H1 (cell line): ENCODE results near the gene FAM186B. TPM values are rescaled to one million over a fixed set of nuclear protein-coding genes. Genes with fewer than 3 reads are reported as not detected.

Experiments used
- CHD1 ChIP-seq: IDR thresholded peaks from 2 replicates; pipeline ENCODE4 v1.6.1; 2012; ENCODE audit warnings: low read depth, low read length, improper control_type of control experiment
- CHD2 ChIP-seq: IDR thresholded peaks from 2 replicates; pipeline ENCODE4 v1.6.1; 2012; ENCODE audit warnings: low read length, improper control_type of control experiment
- EGR1 ChIP-seq: IDR thresholded peaks from 2 replicates; pipeline ENCODE4 v1.6.1; 2011; ENCODE audit warnings: low read depth, low read length, borderline replicate concordance
- JUND ChIP-seq: IDR thresholded peaks from 2 replicates; pipeline ENCODE4 v1.6.1; 2011; ENCODE audit warnings: mild to moderate bottlenecking, improper control_type of control experiment, low read length
- KDM4A ChIP-seq: IDR thresholded peaks from one replicate; pipeline ENCODE4 v1.7.1; 2012; ENCODE audit warnings: low read depth, mild to moderate bottlenecking, moderate library complexity, low read length, inconsistent platforms; ENCODE audit not compliant: severe bottlenecking
- KDM5A ChIP-seq: fragments of 200-600 bp; IDR thresholded peaks from 2 replicates; pipeline ENCODE4 v1.7.1; 2012; ENCODE audit warnings: mild to moderate bottlenecking, low read length, inconsistent platforms, mixed read lengths
- POU5F1 ChIP-seq: IDR thresholded peaks from 2 replicates; pipeline ENCODE4 v1.6.1; 2011; ENCODE audit warnings: low read depth, mild to moderate bottlenecking, low read length, moderate library complexity
- RBBP5 ChIP-seq: IDR thresholded peaks from 2 replicates; pipeline ENCODE4 v1.7.1; 2012; ENCODE audit warnings: low read depth, mild to moderate bottlenecking, inconsistent platforms, low read length, moderate library complexity, borderline replicate concordance
- RNF2 ChIP-seq: fragments of 200-900, 300-1000 bp; sonication (generic); IDR thresholded peaks from 2 replicates; pipeline ENCODE4 v1.7.1; 2016; ENCODE audit warnings: borderline replicate concordance, low read depth, mild to moderate bottlenecking, antibody characterized with exemption, low read length; ENCODE audit not compliant: poor library complexity, severe bottlenecking; ENCODE audit errors: missing control alignments
- SAP30 ChIP-seq: fragments of 300-600 bp; sonication (generic); IDR thresholded peaks from 2 replicates; pipeline ENCODE4 v1.7.1; 2012; ENCODE audit warnings: low read length, moderate library complexity, mild to moderate bottlenecking, inconsistent platforms; ENCODE audit not compliant: insufficient read depth, insufficient replicate concordance
- SIN3A ChIP-seq, 2 experiments: IDR thresholded peaks in 1 of 2; conservative IDR thresholded peaks in 1 of 2; 2 replicates each; pipeline ENCODE4 v1.6.1; 2011 to 2012; ENCODE audit warnings: low read length in 2 of 2, improper control_type of control experiment in 1 of 2, low read depth in 1 of 2, mild to moderate bottlenecking in 1 of 2
- SP1 ChIP-seq: IDR thresholded peaks from 2 replicates; pipeline ENCODE4 v1.6.1; 2011; ENCODE audit warnings: low read depth, low read length
- SP2 ChIP-seq: IDR thresholded peaks from 2 replicates; pipeline ENCODE4 v1.6.1; 2012; ENCODE audit warnings: mild to moderate bottlenecking, low read length, inconsistent platforms
- TAF1 ChIP-seq: IDR thresholded peaks from 2 replicates; pipeline ENCODE4 v1.6.1; 2011; ENCODE audit warnings: mild to moderate bottlenecking, low read depth, low read length
- TBP ChIP-seq: IDR thresholded peaks from 2 replicates; pipeline ENCODE4 v1.6.1; 2011; ENCODE audit warnings: low read depth, low read length, improper control_type of control experiment
- TCF12 ChIP-seq: IDR thresholded peaks from 2 replicates; pipeline ENCODE4 v1.6.1; 2011; ENCODE audit warnings: low read depth, mild to moderate bottlenecking, low read length
- TEAD4 ChIP-seq: IDR thresholded peaks from 2 replicates; pipeline ENCODE4 v1.6.1; 2012; ENCODE audit warnings: low read depth, low read length, inconsistent platforms, mixed read lengths
- YY1 ChIP-seq: IDR thresholded peaks from 2 replicates; pipeline ENCODE4 v1.6.1; 2011; ENCODE audit warnings: low read depth, mild to moderate bottlenecking, low read length
- polyA plus RNA-seq, 7 experiments: library from polyadenylated mRNA; depleted of rRNA in 3 of 7; stranded (reverse) in 5 of 7; unstranded in 2 of 7; fragments of >200 nt in 5 of 7; fragments of 200-250 nt in 2 of 7; gene quantifications; 1 replicate in 5 of 7; 2 replicates in 1 of 7; 4 replicates in 1 of 7; pipeline versions ENCODE4 v1.2.1 to v1.2.3, GENCODE V29; 2011 to 2013; ENCODE audit warnings: missing spikeins in 2 of 7, mixed read lengths in 2 of 7
- total RNA-seq: library from RNA; stranded (reverse); fragmentation: NEBNext Ultra II Directional; extraction: Animal tissue kit (Norgen Biotek cat#: 25700); gene quantifications from 2 replicates; pipeline ENCODE4 v1.2.1, GENCODE V29; 2021
- TF ChIP-seq, protein P1 (sequence below): IDR thresholded peaks from 2 replicates; pipeline ENCODE4 v1.6.1; 2012; ENCODE audit warnings: inconsistent platforms
- TF ChIP-seq, protein P2 (sequence below): IDR thresholded peaks from 2 replicates; pipeline ENCODE4 v1.6.1; 2011; ENCODE audit warnings: low read depth, mild to moderate bottlenecking, low read length; ENCODE audit not compliant: insufficient read depth

Gene FAM186B
- total and polyA plus RNA-seq, 2 of the 8 experiments (the other 6 are each of a cell fraction or from before 2014, with no cell fraction given) = 0.12 to 0.73 TPM

DNA sequence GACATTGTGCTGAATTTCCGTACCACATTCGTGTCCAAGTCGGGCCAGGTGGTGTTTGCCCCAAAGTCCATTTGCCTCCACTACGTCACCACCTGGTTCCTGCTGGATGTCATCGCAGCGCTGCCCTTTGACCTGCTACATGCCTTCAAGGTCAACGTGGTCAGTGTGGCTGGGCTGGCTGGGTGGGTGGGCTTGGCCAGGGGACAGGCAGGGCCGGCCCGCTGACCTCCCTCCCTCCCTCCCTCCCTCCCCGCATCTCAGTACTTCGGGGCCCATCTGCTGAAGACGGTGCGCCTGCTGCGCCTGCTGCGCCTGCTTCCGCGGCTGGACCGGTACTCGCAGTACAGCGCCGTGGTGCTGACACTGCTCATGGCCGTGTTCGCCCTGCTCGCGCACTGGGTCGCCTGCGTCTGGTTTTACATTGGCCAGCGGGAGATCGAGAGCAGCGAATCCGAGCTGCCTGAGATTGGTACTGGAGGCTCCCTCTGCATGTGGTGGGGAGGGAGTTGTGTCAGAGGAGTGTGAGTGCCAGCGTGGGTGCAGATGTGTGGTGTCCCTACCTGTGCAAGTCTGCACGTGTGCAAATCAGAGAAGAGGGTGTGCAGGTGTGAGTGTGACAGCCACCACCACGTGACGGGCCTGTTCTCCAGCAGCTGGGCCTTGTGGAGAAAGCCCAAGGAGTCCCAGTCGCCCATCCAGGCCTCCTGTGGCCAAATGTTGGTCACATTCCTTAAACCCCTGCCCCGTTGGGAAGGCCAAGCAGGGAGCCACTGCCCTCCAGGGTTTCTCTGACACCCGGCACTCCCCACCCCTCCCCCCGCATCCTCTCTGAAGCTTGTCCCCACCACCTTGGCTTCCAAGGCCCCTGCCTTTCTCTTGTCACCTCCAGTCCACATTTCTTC is 61.3 kb downstream of the FAM186B start (continued):
- TF ChIP-seq CHD1 = no peak
- TF ChIP-seq TEAD4 = no peak
- TF ChIP-seq YY1 = peak; percentile 37; the same call in 1 of the 2 replicates
- TF ChIP-seq RNF2 = peak; percentile 47
- TF ChIP-seq, protein P1, sequence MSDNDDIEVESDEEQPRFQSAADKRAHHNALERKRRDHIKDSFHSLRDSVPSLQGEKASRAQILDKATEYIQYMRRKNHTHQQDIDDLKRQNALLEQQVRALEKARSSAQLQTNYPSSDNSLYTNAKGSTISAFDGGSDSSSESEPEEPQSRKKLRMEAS = peak; percentile 68
- no peak for TF ChIP-seq TBP
- TF ChIP-seq EGR1 = no peak
- TF ChIP-seq KDM4A = peak; percentile 46
- TF ChIP-seq SAP30 = no peak
- no peak for TF ChIP-seq SP2
- TF ChIP-seq KDM5A = no peak
- TF ChIP-seq TCF12 = no peak
- no peak for TF ChIP-seq TAF1
- 0 out of 2 replicates have a peak, but pooled peaks have one; percentile 46 for TF ChIP-seq RBBP5
- TF ChIP-seq POU5F1 = no peak
- TF ChIP-seq SP1 = no peak
- TF ChIP-seq, protein P2, sequence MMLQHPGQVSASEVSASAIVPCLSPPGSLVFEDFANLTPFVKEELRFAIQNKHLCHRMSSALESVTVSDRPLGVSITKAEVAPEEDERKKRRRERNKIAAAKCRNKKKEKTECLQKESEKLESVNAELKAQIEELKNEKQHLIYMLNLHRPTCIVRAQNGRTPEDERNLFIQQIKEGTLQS = no peak
- no peak for TF ChIP-seq SIN3A (conservative IDR thresholded peaks at IDR 0.05 in 1 of 2, IDR thresholded peaks at IDR 0.05 in 1 of 2; ENCODE audit: low read depth in 1 of 2, low read length in 2 of 2)
- no peak for TF ChIP-seq CHD2
- TF ChIP-seq JUND = no peak
